Medulla oblongata (tissue), 1 donor: Measurements from ENCODE around the gene ARSI.

Source experiments
- DNase-seq: peaks from one replicate; pipeline ENCODE4 v3.0.0-alpha.2; 2015; ENCODE audit errors: extremely low spot score

Gene ARSI

GRCh38 chr5:150327139-150327538 is 24.4 kb upstream of the ARSI start:
- DNase-seq = no peak

GRCh38 chr5:150326707-150327106 is 24.0 kb upstream of the ARSI start:
- no peak for DNase-seq

GRCh38 chr5:150325426-150325825 is 22.7 kb upstream of the ARSI start:
- no peak for DNase-seq

- no peak for DNase-seq
Measured at GRCh38 chr5:150323819-150324218, 21.1 kb upstream of the ARSI start.

GRCh38 chr5:150323092-150323491 is 20.4 kb upstream of the ARSI start:
- DNase-seq = no peak

GRCh38 chr5:150322202-150322601 is 19.5 kb upstream of the ARSI start:
- DNase-seq = no peak

- no peak for DNase-seq
Measured at GRCh38 chr5:150321784-150322183, 19.1 kb upstream of the ARSI start.

- DNase-seq = no peak
Measured at GRCh38 chr5:150321211-150321610, 18.5 kb upstream of the ARSI start.

- DNase-seq = peak; percentile 93
Measured at GRCh38 chr5:150320044-150320613, 17.4 kb upstream of the ARSI start.

- DNase-seq = no peak
Measured at GRCh38 chr5:150319484-150319790, 16.7 kb upstream of the ARSI start.

GRCh38 chr5:150318613-150319483 is 16.1 kb upstream of the ARSI start:
- no peak for DNase-seq

- no peak for DNase-seq
Measured at GRCh38 chr5:150317048-150318003, 14.6 kb upstream of the ARSI start.

- DNase-seq = no peak
Measured at GRCh38 chr5:150316320-150316719, 13.6 kb upstream of the ARSI start.

GRCh38 chr5:150315245-150315644 is 12.5 kb upstream of the ARSI start:
- DNase-seq = no peak

GRCh38 chr5:150313921-150314716 is 11.4 kb upstream of the ARSI start:
- DNase-seq = no peak

- DNase-seq = no peak
Measured at GRCh38 chr5:150313501-150313900, 10.8 kb upstream of the ARSI start.

GRCh38 chr5:150312518-150312917 is 9.8 kb upstream of the ARSI start:
- DNase-seq = no peak

GRCh38 chr5:150311015-150311692 is 8.4 kb upstream of the ARSI start:
- DNase-seq = no peak

- DNase-seq = no peak
Measured at GRCh38 chr5:150310246-150310645, 7.5 kb upstream of the ARSI start.

GRCh38 chr5:150309886-150310239 is 7.2 kb upstream of the ARSI start:
- no peak for DNase-seq
